H1 (cell line): ENCODE results near the gene CRYBB2. TPM values are rescaled to one million over a fixed set of nuclear protein-coding genes. Genes with fewer than 3 reads are reported as not detected.

ENCODE experiments used
- CTCF ChIA-PET: fragments of 300-600 bp; sonication (Branson Sonifier 250); formaldehyde crosslinking; loops from one replicate; lab custom pipeline; 2021; ENCODE audit not compliant: partially characterized antibody; lab: Charles Lee
- POLR2A ChIA-PET: fragments of 300-600 bp; sonication (Branson Sonifier 250); formaldehyde crosslinking; loops from one replicate; lab custom pipeline; 2021; ENCODE audit warnings: inconsistent platforms; ENCODE audit not compliant: partially characterized antibody; lab: Charles Lee
- DNase-seq, 2 experiments: peaks; one replicate each; pipeline versions ENCODE4 v3.0.0 to v3.0.0-alpha.2; 2010 to 2022; ENCODE audit warnings: low spot score in 2 of 2, low read depth in 1 of 2, mixed read lengths in 1 of 2
- FAIRE-seq: peaks from 2 replicates; lab custom pipeline; 2011; peaks lifted over from hg19 to GRCh38; lab: Jason Lieb, UNC
- H2AFZ ChIP-seq: 2 replicates; pipeline ENCODE4 v1.8.1; 2012; ENCODE audit warnings: low read length, inconsistent platforms
- H2AK5ac ChIP-seq: 2 replicates; pipeline ENCODE4 v1.6.1; 2013; ENCODE audit warnings: low read depth, low read length
- H2BK120ac ChIP-seq: replicated peaks from 2 replicates; pipeline ENCODE3; 2013; ENCODE audit warnings: low read depth, low read length, inconsistent platforms
- H2BK12ac ChIP-seq: 2 replicates; pipeline ENCODE4 v1.6.1; 2013; ENCODE audit warnings: low read depth, low read length
- H2BK15ac ChIP-seq: 2 replicates; pipeline ENCODE4 v1.6.1; 2013; ENCODE audit warnings: low read length
- H2BK20ac ChIP-seq: 2 replicates; pipeline ENCODE4 v1.6.1; 2013; ENCODE audit warnings: low read length
- H2BK5ac ChIP-seq: 2 replicates; pipeline ENCODE4 v1.6.1; 2013; ENCODE audit warnings: low read depth, low read length
- H3K14ac ChIP-seq: 2 replicates; pipeline ENCODE4 v1.6.1; 2013; ENCODE audit warnings: inconsistent platforms; ENCODE audit not compliant: insufficient read length
- H3K18ac ChIP-seq: 2 replicates; pipeline ENCODE4 v1.6.1; 2013; ENCODE audit warnings: low read length; ENCODE audit errors: extremely low read depth
- H3K23ac ChIP-seq: 2 replicates; pipeline ENCODE4 v1.6.1; 2013; ENCODE audit warnings: inconsistent platforms; ENCODE audit not compliant: insufficient read length
- H3K23me2 ChIP-seq: 2 replicates; pipeline ENCODE4 v1.6.1; 2013; ENCODE audit warnings: low read depth, low read length
- H3K27ac ChIP-seq: 2 replicates; pipeline ENCODE4 v1.6.1; 2011; ENCODE audit warnings: low read depth, low read length, inconsistent platforms
- H3K27me3 ChIP-seq, 4 experiments: replicated peaks in 1 of 4; 1 replicate in 1 of 4; 2 replicates in 3 of 4; pipeline versions ENCODE4 v1.6.1 to v1.8.1; 2011 to 2013; ENCODE audit warnings: low read length in 3 of 4, mild to moderate bottlenecking in 3 of 4, inconsistent platforms in 2 of 4, mixed read lengths in 2 of 4, moderate library complexity in 1 of 4; ENCODE audit not compliant: control insufficient read depth in 3 of 4, insufficient read depth in 3 of 4; ENCODE audit errors: extremely low read depth in 1 of 4
- H3K36me3 ChIP-seq, 4 experiments: 2 replicates each; pipeline versions ENCODE4 v1.6.1 to v1.8.1; 2011 to 2013; ENCODE audit warnings: mild to moderate bottlenecking in 4 of 4, low read length in 3 of 4, moderate library complexity in 2 of 4, control low read depth in 1 of 4, inconsistent platforms in 1 of 4; ENCODE audit not compliant: insufficient read depth in 4 of 4, control insufficient read depth in 2 of 4
- H3K4ac ChIP-seq: replicated peaks from 2 replicates; pipeline ENCODE3; 2013; ENCODE audit warnings: low read length, low read depth, mixed read lengths, inconsistent platforms; ENCODE audit not compliant: insufficient read length
- H3K4me1 ChIP-seq, 4 experiments: replicated peaks in 1 of 4; 1 replicate in 1 of 4; 2 replicates in 3 of 4; pipeline versions ENCODE4 v1.6.1 to v1.8.1; 2011 to 2013; ENCODE audit warnings: low read length in 3 of 4, inconsistent platforms in 2 of 4, mixed read lengths in 1 of 4; ENCODE audit not compliant: insufficient read depth in 4 of 4, control insufficient read depth in 3 of 4
- H3K4me2 ChIP-seq, 2 experiments: 2 replicates each; pipeline versions ENCODE4 v1.6.1 to v1.8.1; 2011 to 2013; ENCODE audit warnings: low read depth in 2 of 2, low read length in 2 of 2, control low read depth in 1 of 2, inconsistent platforms in 1 of 2, mild to moderate bottlenecking in 1 of 2; ENCODE audit not compliant: insufficient read depth in 1 of 2
- H3K4me3 ChIP-seq, 4 experiments: fragments of 200-600, 300-600 bp in 1 of 4; sonication (generic), shearing (Covaris generic), sonication (Bioruptor Twin) in 1 of 4; 2 replicates each; pipeline versions ENCODE4 v1.5.1 to v1.8.1; 2011 to 2016; ENCODE audit warnings: low read length in 4 of 4, low read depth in 3 of 4, control low read depth in 2 of 4, inconsistent platforms in 2 of 4, mild to moderate bottlenecking in 2 of 4, mixed read lengths in 1 of 4, moderate library complexity in 1 of 4; ENCODE audit not compliant: insufficient read depth in 2 of 4; ENCODE audit errors: extremely low read depth in 1 of 4
- H3K56ac ChIP-seq: replicated peaks from 2 replicates; pipeline ENCODE3; 2013; ENCODE audit warnings: low read depth, mild to moderate bottlenecking, mixed read lengths, low read length, inconsistent platforms; ENCODE audit not compliant: insufficient read length
- H3K79me1 ChIP-seq: 2 replicates; pipeline ENCODE4 v1.6.1; 2013; ENCODE audit warnings: low read depth, low read length, control low read depth
- H3K79me2 ChIP-seq, 2 experiments: 2 replicates each; pipeline versions ENCODE4 v1.6.1 to v1.8.1; 2012 to 2013; ENCODE audit warnings: low read length in 2 of 2, mild to moderate bottlenecking in 2 of 2, inconsistent platforms in 1 of 2; ENCODE audit not compliant: insufficient read depth in 2 of 2, control insufficient read depth in 1 of 2
- H3K9ac ChIP-seq, 4 experiments: replicated peaks in 1 of 4; 1 replicate in 1 of 4; 2 replicates in 3 of 4; pipeline versions ENCODE4 v1.6.1 to v1.8.1; 2011 to 2013; ENCODE audit warnings: low read depth in 3 of 4, low read length in 3 of 4, control low read depth in 2 of 4, mild to moderate bottlenecking in 2 of 4, moderate library complexity in 2 of 4, inconsistent platforms in 1 of 4; ENCODE audit errors: extremely low read depth in 1 of 4
- H3K9me3 ChIP-seq, 2 experiments: 2 replicates each; pipeline versions ENCODE4 v1.6.1 to v1.8.1; 2012 to 2013; ENCODE audit warnings: mild to moderate bottlenecking in 2 of 2, moderate library complexity in 2 of 2, control low read depth in 1 of 2, inconsistent platforms in 1 of 2, low read depth in 1 of 2, low read length in 1 of 2, mixed read lengths in 1 of 2; ENCODE audit not compliant: insufficient read depth in 2 of 2
- H4K20me1 ChIP-seq, 2 experiments: replicated peaks in 1 of 2; 2 replicates each; pipeline versions ENCODE3 to v1.8.1; 2011 to 2013; ENCODE audit warnings: inconsistent platforms in 2 of 2, low read length in 2 of 2, mild to moderate bottlenecking in 1 of 2; ENCODE audit not compliant: insufficient read depth in 2 of 2, control insufficient read depth in 1 of 2
- H4K5ac ChIP-seq: 2 replicates; pipeline ENCODE4 v1.6.1; 2013; ENCODE audit warnings: low read length, low read depth, mixed read lengths, inconsistent platforms; ENCODE audit not compliant: insufficient read length
- H4K8ac ChIP-seq: 2 replicates; pipeline ENCODE4 v1.8.0; 2013; ENCODE audit warnings: mild to moderate bottlenecking, moderate library complexity, low read length, inconsistent platforms; ENCODE audit not compliant: insufficient read depth; ENCODE audit errors: extremely low read depth
- H4K91ac ChIP-seq: replicated peaks from 2 replicates; pipeline ENCODE3; 2013; ENCODE audit warnings: low read length, mixed read lengths, inconsistent platforms; ENCODE audit not compliant: insufficient read length
- CTCF ChIP-seq, 3 experiments: IDR thresholded peaks; 1 replicate in 2 of 3; 2 replicates in 1 of 3; pipeline versions ENCODE4 v1.5.1 to v1.6.1; 2011; ENCODE audit warnings: low read length in 3 of 3, mild to moderate bottlenecking in 3 of 3, inconsistent platforms in 2 of 3, low read depth in 1 of 3, moderate library complexity in 1 of 3; ENCODE audit not compliant: insufficient read depth in 1 of 3; ENCODE audit errors: control extremely low read depth in 1 of 3
- MAFK ChIP-seq: IDR thresholded peaks from 2 replicates; pipeline ENCODE4 v1.6.1; 2012; ENCODE audit warnings: low read depth, mild to moderate bottlenecking, improper control_type of control experiment, low read length
- RAD21 ChIP-seq, 2 experiments: IDR thresholded peaks in 1 of 2; conservative IDR thresholded peaks in 1 of 2; 2 replicates each; pipeline ENCODE4 v1.6.1; 2011; ENCODE audit warnings: low read depth in 2 of 2, low read length in 2 of 2, improper control_type of control experiment in 1 of 2, inconsistent platforms in 1 of 2, mild to moderate bottlenecking in 1 of 2, moderate library complexity in 1 of 2
- WGBS, 2 experiments: shearing (Covaris generic) in 1 of 2; methylation state at CpG; one replicate each; pipeline versions ENCODE4 v1.1.6 to v1.1.7; 2013 to 2015; ENCODE audit warnings: low lambda C conversion rate in 2 of 2, mixed read lengths in 2 of 2, inconsistent platforms in 1 of 2, low coverage in 1 of 2, missing lambda C conversion rate in 1 of 2; ENCODE audit not compliant: insufficient replicate concordance in 2 of 2, insufficient coverage in 1 of 2, insufficient read length in 1 of 2; ENCODE audit errors: extremely low coverage in 1 of 2, missing lambda C conversion rate in 1 of 2; 5-methylcytosine and 5-hydroxymethylcytosine counted together
- polyA plus RNA-seq, 7 experiments: library from polyadenylated mRNA; depleted of rRNA in 3 of 7; stranded (reverse) in 5 of 7; unstranded in 2 of 7; fragments of >200 nt in 5 of 7; fragments of 200-250 nt in 2 of 7; gene quantifications; 1 replicate in 5 of 7; 2 replicates in 1 of 7; 4 replicates in 1 of 7; pipeline versions ENCODE4 v1.2.1 to v1.2.3, GENCODE V29; 2011 to 2013; ENCODE audit warnings: missing spikeins in 2 of 7, mixed read lengths in 2 of 7
- total RNA-seq: library from RNA; stranded (reverse); fragmentation: NEBNext Ultra II Directional; extraction: Animal tissue kit (Norgen Biotek cat#: 25700); gene quantifications from 2 replicates; pipeline ENCODE4 v1.2.1, GENCODE V29; 2021

Gene CRYBB2
- total and polyA plus RNA-seq, 2 of the 8 experiments (the other 6 are each of a cell fraction or from before 2014, with no cell fraction given): 0.12 TPM; not detected in 1

DNA sequence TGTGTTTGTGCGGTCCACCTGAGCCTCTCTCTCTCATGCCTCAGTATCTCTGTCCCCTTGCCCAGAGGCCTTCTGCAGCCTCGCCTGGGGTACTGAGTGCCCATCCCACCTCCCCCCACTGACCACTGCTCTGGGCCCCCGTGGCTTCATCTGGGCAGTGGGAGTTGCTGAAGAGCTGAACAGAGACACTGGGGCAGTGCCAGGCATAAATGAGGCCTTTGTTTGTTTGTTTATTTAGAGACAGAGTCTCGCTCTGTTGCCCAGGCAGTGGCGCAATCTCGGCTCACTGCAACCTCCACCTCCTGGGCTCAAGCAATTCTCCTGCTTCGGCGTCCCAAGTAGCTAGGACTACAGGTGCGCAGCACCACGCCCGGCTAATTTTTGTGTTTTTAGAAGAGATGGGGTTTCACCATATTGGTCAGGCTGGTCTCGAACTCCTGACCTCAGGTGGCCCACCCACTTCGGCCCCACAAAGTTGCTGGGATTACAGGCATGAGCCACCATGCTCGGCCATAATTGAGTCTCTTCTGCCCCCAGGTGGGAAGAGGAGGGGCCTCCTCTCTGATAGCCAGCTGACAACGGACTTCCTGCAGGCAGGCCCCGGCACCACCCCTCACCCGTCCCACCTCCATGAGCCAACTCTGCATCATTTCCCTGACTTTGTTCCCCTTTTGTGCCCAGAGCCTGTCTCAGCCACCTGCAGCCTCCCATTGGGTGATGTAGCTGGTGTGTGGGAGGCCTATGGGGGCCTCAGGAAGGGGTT lies 10.5 kb upstream of the CRYBB2 start:
- H3K79me1 ChIP-seq: no peaks in the 10 kb centered on the region
- H4K5ac ChIP-seq: no peak overlapping the region
- H3K9me3 ChIP-seq: peaks cover 3 to 5% of the 10 kb centered on the region in 2 experiments; a peak in 1 of 4 replicates
- DNase-seq (no peak), FAIRE-seq (no peak)
- H2AFZ ChIP-seq: no peak overlapping the region
- peaks cover 4% of the 10 kb centered on the region; the same call in 1 of the 2 replicates for H3K23me2 ChIP-seq
- POLR2A ChIA-PET: no interaction called here
- H2AK5ac ChIP-seq: no peak overlapping the region
- no peaks in the 10 kb centered on the region for H4K20me1 ChIP-seq
- no peak overlapping the region for H2BK12ac ChIP-seq
- H3K23ac ChIP-seq: no peak overlapping the region
- H2BK5ac ChIP-seq: no peak overlapping the region
- H3K79me2 ChIP-seq: no peaks in the 10 kb centered on the region
- CTCF ChIA-PET: interaction anchor here (0.9 to 1.2 kb wide), 3 partner anchors 11 to 139 kb away, joined by 3 to 6 read pairs (median 3); partner anchors contain the start of gene CRYBB2
- H2BK15ac ChIP-seq: no peak overlapping the region
- TF ChIP-seq MAFK (no peak), RAD21 (IDR thresholded peaks at IDR 0.05 in 1 of 2, conservative IDR thresholded peaks at IDR 0.05 in 1 of 2; ENCODE audit: low read depth in 2 of 2, low read length in 2 of 2) (peak; percentile 30 to 48; a peak in 2 of 4 replicates), CTCF (IDR thresholded peaks at IDR 0.05; ENCODE audit: control extremely low read depth in 1 of 3, insufficient read depth in 1 of 3, low read depth in 1 of 3, low read length in 3 of 3) (peak in 2 of 3 experiments; percentile 10 to 17; a peak in 2 of 4 replicates)
- no peak overlapping the region for H3K27ac ChIP-seq
- no peaks in the 10 kb centered on the region for H3K27me3 ChIP-seq
- H3K4me3 ChIP-seq: no peak overlapping the region
- no peak overlapping the region for H3K56ac ChIP-seq
- no peak overlapping the region for H3K14ac ChIP-seq
- WGBS, 2 experiments: 91% methylated on average over 17 of the region's 17 CpGs; no CpG with 5 or more reads in 1 of the 2 experiments
- H4K8ac ChIP-seq: peak overlapping the region; percentile 38; the same call in 1 of the 2 replicates
- H3K18ac ChIP-seq: no peak overlapping the region
- H4K91ac ChIP-seq: no peak overlapping the region
- no peak overlapping the region for H2BK120ac ChIP-seq
- no peak overlapping the region for H3K4me2 ChIP-seq
- peaks cover 0 to 2% (median 0%) of the 10 kb centered on the region in 4 experiments; a peak in 1 of 7 replicates for H3K4me1 ChIP-seq
- no peak overlapping the region for H3K9ac ChIP-seq
- no peak overlapping the region for H3K4ac ChIP-seq
- H2BK20ac ChIP-seq: no peak overlapping the region
- no peaks in the 10 kb centered on the region for H3K36me3 ChIP-seq
